WERI-Rb-1 (cell line): ENCODE measurements around the gene CD93.

Experiments
- DNase-seq: peaks from one replicate; pipeline ENCODE4 v3.0.0-alpha.2; 2020
- H3K27ac ChIP-seq: fragments of 250-450 bp; sonication (Bioruptor Pico); 2 replicates; pipeline ENCODE4 v1.5.1; 2020; ENCODE audit warnings: mild to moderate bottlenecking, moderate library complexity
- H3K27me3 ChIP-seq: fragments of 250-450 bp; sonication (Bioruptor Pico); 2 replicates; pipeline ENCODE4 v1.5.1; 2021; ENCODE audit warnings: mild to moderate bottlenecking, low read depth, moderate library complexity; ENCODE audit not compliant: insufficient read depth, severe bottlenecking
- H3K36me3 ChIP-seq: fragments of 250-450 bp; sonication (Bioruptor Pico); 2 replicates; pipeline ENCODE4 v1.5.1; 2020; ENCODE audit warnings: mild to moderate bottlenecking, moderate library complexity
- H3K4me3 ChIP-seq: 2 replicates; pipeline ENCODE4 v1.5.1; 2011; ENCODE audit warnings: low read depth, mild to moderate bottlenecking, control low read depth, low read length
- H3K9me3 ChIP-seq: fragments of 250-450 bp; sonication (Bioruptor Pico); 2 replicates; pipeline ENCODE4 v1.5.1; 2021; ENCODE audit warnings: mild to moderate bottlenecking, moderate library complexity; ENCODE audit not compliant: severe bottlenecking
- CTCF ChIP-seq: IDR thresholded peaks from 2 replicates; pipeline ENCODE4 v1.5.1; 2011; ENCODE audit warnings: low read depth, mild to moderate bottlenecking, control low read depth, inconsistent platforms, low read length

Gene CD93

GRCh38 chr20:23091721-23092383 is 5.7 kb upstream of the CD93 start:
- no peak overlapping the region for H3K4me3 ChIP-seq
- H3K27ac ChIP-seq, result no peak overlapping the region
- no peak for DNase-seq
- H3K9me3 ChIP-seq, result no peaks in the 10 kb centered on the region
- no peaks in the 10 kb centered on the region for H3K27me3 ChIP-seq
- TF ChIP-seq CTCF, result no peak
- no peaks in the 10 kb centered on the region for H3K36me3 ChIP-seq

- Histone ChIP-seq H3K27me3 (no peaks in the 10 kb centered on the region), H3K9me3 (no peaks in the 10 kb centered on the region), H3K4me3 (no peak overlapping the region), H3K27ac (no peak overlapping the region), H3K36me3 (no peaks in the 10 kb centered on the region)
- DNase-seq, result no peak
- TF ChIP-seq CTCF, result no peak
Measured at GRCh38 chr20:23090878-23091277, 4.8 kb upstream of the CD93 start.

GRCh38 chr20:23090147-23090546 is 4.0 kb upstream of the CD93 start:
- Histone ChIP-seq H3K27me3 (no peaks in the 10 kb centered on the region), H3K4me3 (no peak overlapping the region), H3K36me3 (no peaks in the 10 kb centered on the region), H3K27ac (no peak overlapping the region), H3K9me3 (no peaks in the 10 kb centered on the region)
- TF ChIP-seq CTCF, result no peak
- DNase-seq, result no peak

GRCh38 chr20:23088866-23089265 is 2.7 kb upstream of the CD93 start:
- Histone ChIP-seq H3K9me3 (no peaks in the 10 kb centered on the region), H3K27me3 (no peaks in the 10 kb centered on the region), H3K27ac (no peak overlapping the region), H3K4me3 (no peak overlapping the region), H3K36me3 (no peaks in the 10 kb centered on the region)
- DNase-seq, result no peak
- TF ChIP-seq CTCF, result no peak

GRCh38 chr20:23087587-23088251 is 1.6 kb upstream of the CD93 start:
- Histone ChIP-seq H3K27me3 (no peaks in the 10 kb centered on the region), H3K9me3 (no peaks in the 10 kb centered on the region), H3K36me3 (no peaks in the 10 kb centered on the region), H3K4me3 (no peak overlapping the region), H3K27ac (no peak overlapping the region)
- no peak for DNase-seq
- no peak for TF ChIP-seq CTCF
